Mammary epithelial cell (primary cell): ENCODE data around the gene CHD5.

ENCODE experiments used
- EZH2 ChIP-seq: IDR thresholded peaks from 2 replicates; pipeline ENCODE4 v1.6.1; 2012; ENCODE audit warnings: low read length, inconsistent platforms, borderline replicate concordance
- TF ChIP-seq, protein P1 (sequence below), 2 donors: IDR thresholded peaks in 1 of 2; conservative IDR thresholded peaks in 1 of 2; 2 replicates each; pipeline ENCODE4 v1.5.1; 2011 to 2012; ENCODE audit warnings: inconsistent platforms in 2 of 2, low read length in 2 of 2, mild to moderate bottlenecking in 2 of 2, control low read depth in 1 of 2, low read depth in 1 of 2; ENCODE audit not compliant: insufficient read depth in 1 of 2; ENCODE audit errors: extremely low read depth in 1 of 2

DNA sequence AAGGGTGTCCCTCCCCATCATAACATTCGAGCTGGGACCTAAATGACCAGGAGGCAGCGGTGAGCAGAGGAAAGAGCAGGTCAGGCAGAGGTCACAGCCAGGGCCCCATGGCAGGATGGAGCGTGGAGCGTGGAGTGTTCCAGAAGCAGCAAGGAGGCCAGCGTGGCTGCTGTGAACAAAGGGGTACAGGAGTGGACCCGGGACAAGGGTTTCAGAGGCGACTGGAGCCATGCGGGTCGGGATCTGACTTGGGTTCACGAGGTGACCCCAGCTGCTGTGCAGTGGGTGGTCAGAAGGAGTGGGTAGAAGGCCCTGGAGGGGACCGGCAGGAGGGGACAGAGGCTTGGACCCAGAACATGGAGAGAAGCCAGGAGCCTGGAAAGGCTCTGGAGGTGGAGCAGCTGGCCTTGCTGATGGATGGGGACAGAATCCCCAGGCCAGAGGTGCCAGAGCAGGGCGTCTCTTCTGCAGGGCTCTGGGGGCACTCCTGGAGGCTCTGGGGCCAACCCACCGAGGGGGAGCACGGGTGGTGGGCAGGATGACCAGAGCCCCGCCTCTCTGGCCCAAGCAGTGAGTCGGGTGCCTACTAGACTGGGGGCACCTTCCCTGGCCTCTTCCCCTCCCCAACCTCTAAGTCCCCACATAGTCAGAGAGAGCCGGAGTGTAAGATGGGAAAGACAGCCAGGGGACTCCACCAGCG lies 2.3 kb downstream of the CHD5 start:
- TF ChIP-seq, protein P1, sequence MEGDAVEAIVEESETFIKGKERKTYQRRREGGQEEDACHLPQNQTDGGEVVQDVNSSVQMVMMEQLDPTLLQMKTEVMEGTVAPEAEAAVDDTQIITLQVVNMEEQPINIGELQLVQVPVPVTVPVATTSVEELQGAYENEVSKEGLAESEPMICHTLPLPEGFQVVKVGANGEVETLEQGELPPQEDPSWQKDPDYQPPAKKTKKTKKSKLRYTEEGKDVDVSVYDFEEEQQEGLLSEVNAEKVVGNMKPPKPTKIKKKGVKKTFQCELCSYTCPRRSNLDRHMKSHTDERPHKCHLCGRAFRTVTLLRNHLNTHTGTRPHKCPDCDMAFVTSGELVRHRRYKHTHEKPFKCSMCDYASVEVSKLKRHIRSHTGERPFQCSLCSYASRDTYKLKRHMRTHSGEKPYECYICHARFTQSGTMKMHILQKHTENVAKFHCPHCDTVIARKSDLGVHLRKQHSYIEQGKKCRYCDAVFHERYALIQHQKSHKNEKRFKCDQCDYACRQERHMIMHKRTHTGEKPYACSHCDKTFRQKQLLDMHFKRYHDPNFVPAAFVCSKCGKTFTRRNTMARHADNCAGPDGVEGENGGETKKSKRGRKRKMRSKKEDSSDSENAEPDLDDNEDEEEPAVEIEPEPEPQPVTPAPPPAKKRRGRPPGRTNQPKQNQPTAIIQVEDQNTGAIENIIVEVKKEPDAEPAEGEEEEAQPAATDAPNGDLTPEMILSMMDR (conservative IDR thresholded peaks at IDR 0.05 in 1 of 2, IDR thresholded peaks at IDR 0.05 in 1 of 2; ENCODE audit: extremely low read depth in 1 of 2, insufficient read depth in 1 of 2, low read depth in 1 of 2, low read length in 2 of 2), result no peak
- no peak for TF ChIP-seq EZH2
